ENCODE measurements around the gene PTP4A2.
A peak's percentile ranks its signal among the peaks of the same experiment; 100 is the strongest.

The PTP4A2 gene

DNA sequence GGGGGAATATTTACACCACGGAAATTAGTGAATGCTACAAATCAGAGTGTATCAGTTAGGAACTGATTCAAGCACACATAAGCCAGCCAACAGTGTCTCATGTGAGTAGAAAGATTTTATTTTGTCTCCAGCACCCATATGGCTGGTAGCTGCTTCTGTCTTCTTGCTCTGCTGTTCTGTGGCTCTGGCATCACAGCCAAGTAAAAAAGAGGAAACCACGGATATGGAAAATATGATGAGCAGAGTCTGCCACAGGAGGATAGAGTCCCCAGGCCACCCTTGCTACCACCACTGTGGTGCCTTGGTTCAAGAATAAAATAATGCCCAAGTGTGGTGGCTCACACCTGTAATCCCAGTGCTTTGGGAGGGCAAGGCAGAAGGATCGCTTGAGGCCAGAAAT is 68.7 kb downstream of the PTP4A2 start:
- peak; percentile 42; the same call in 1 of the 3 replicates for ATAC-seq (ENCODE audit: insufficient read depth, low read depth)

DNA sequence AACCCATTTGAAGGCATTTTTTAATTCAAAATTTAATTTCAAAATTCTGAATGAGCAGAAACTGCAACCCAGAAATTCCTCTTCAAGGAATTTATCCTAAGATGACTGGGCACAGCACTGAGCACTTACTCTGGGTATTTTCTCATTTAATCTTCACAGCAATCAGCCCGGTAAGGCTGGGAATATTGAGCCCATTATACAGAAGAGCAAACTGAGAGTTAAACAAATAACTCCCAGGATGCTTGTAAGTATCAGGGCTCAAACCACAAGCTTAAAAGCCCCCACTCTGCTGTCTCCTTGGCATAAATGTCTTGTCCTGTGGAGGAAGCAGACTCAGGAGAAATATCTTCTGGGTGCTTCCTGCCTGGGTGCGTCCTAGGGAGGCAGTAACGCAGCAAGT is 69.3 kb downstream of the PTP4A2 start:
- no peaks in the 10 kb centered on the region for H4K20me1 ChIP-seq (ENCODE audit: insufficient read depth, low read length)
- peak; percentile 56 for ATAC-seq (ENCODE audit: insufficient read depth, low read depth)

More for the DNA sequence above, 68.7 kb downstream of the PTP4A2 start:
- DNase-seq: no peak
- TF ChIP-seq, protein P1, sequence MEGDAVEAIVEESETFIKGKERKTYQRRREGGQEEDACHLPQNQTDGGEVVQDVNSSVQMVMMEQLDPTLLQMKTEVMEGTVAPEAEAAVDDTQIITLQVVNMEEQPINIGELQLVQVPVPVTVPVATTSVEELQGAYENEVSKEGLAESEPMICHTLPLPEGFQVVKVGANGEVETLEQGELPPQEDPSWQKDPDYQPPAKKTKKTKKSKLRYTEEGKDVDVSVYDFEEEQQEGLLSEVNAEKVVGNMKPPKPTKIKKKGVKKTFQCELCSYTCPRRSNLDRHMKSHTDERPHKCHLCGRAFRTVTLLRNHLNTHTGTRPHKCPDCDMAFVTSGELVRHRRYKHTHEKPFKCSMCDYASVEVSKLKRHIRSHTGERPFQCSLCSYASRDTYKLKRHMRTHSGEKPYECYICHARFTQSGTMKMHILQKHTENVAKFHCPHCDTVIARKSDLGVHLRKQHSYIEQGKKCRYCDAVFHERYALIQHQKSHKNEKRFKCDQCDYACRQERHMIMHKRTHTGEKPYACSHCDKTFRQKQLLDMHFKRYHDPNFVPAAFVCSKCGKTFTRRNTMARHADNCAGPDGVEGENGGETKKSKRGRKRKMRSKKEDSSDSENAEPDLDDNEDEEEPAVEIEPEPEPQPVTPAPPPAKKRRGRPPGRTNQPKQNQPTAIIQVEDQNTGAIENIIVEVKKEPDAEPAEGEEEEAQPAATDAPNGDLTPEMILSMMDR (IDR thresholded peaks at IDR 0.05; ENCODE audit: borderline replicate concordance, extremely low read depth, low read length, poor library complexity, severe bottlenecking): no peak
- TF ChIP-seq EZH2 (IDR thresholded peaks at IDR 0.05; ENCODE audit: borderline replicate concordance, low read depth, low read length, severe bottlenecking): no peak
- H3K27me3 ChIP-seq (ENCODE audit: insufficient read depth, low read length, poor library complexity): no peaks in the 10 kb centered on the region
- H3K4me1 ChIP-seq (ENCODE audit: insufficient read depth, low read length): no peaks in the 10 kb centered on the region
- no peaks in the 10 kb centered on the region for H3K36me3 ChIP-seq (ENCODE audit: insufficient read depth, low read length)
- H3K4me2 ChIP-seq (ENCODE audit: insufficient read depth, low read length): no peak overlapping the region
- no peak overlapping the region for H3K9ac ChIP-seq (ENCODE audit: low read depth, low read length)
- no peak overlapping the region for H3K4me3 ChIP-seq (ENCODE audit: low read depth in 1 of 2, low read length in 2 of 2)
- no peak overlapping the region for H3K27ac ChIP-seq (ENCODE audit: low read length)
- no peaks in the 10 kb centered on the region for H4K20me1 ChIP-seq (ENCODE audit: insufficient read depth, low read length)
- H2AFZ ChIP-seq (ENCODE audit: low read depth, low read length): no peak overlapping the region
- no peaks in the 10 kb centered on the region for H3K79me2 ChIP-seq (ENCODE audit: insufficient read depth, low read length)
- H3K9me3 ChIP-seq (ENCODE audit: insufficient read depth, low read length, severe bottlenecking): no peaks in the 10 kb centered on the region

DNA sequence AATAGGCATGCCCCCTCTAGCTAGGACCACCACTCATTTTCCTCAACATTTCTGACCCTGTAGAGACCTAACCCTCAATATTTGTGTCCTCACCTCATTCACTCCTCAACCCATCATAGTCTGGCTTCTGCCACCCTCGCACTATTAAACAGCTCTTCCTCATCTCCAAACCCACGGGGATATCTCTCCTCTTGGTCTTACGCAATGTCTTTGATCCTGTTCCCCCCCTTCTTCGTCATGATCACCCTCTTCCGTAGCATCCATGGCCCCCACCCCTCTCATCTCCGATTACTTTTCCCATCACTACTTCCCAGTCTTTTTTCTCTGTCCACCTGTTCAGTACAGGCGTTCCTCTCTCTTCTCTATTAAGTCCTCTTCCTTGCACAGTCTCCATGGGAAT is 70.6 kb downstream of the PTP4A2 start:
- no peaks in the 10 kb centered on the region for H3K9me3 ChIP-seq (ENCODE audit: insufficient read depth, low read length, severe bottlenecking)
- DNase-seq: no peak

More for the DNA sequence above, 69.3 kb downstream of the PTP4A2 start:
- H3K9me3 ChIP-seq (ENCODE audit: insufficient read depth, low read length, severe bottlenecking): no peaks in the 10 kb centered on the region
- no peaks in the 10 kb centered on the region for H3K27me3 ChIP-seq (ENCODE audit: insufficient read depth, low read length, poor library complexity)
- H2AFZ ChIP-seq (ENCODE audit: low read depth, low read length): no peak overlapping the region
- H3K9ac ChIP-seq (ENCODE audit: low read depth, low read length): no peak overlapping the region
- TF ChIP-seq EZH2 (IDR thresholded peaks at IDR 0.05; ENCODE audit: borderline replicate concordance, low read depth, low read length, severe bottlenecking): no peak
- TF ChIP-seq, protein P1 (IDR thresholded peaks at IDR 0.05; ENCODE audit: borderline replicate concordance, extremely low read depth, low read length, poor library complexity, severe bottlenecking): no peak
- H3K4me3 ChIP-seq (ENCODE audit: low read depth in 1 of 2, low read length in 2 of 2): no peak overlapping the region
- H3K79me2 ChIP-seq (ENCODE audit: insufficient read depth, low read length): no peaks in the 10 kb centered on the region
- no peak overlapping the region for H3K4me2 ChIP-seq (ENCODE audit: insufficient read depth, low read length)
- no peak overlapping the region for H3K27ac ChIP-seq (ENCODE audit: low read length)
- DNase-seq: no peak
- no peaks in the 10 kb centered on the region for H3K4me1 ChIP-seq (ENCODE audit: insufficient read depth, low read length)
- H3K36me3 ChIP-seq (ENCODE audit: insufficient read depth, low read length): no peaks in the 10 kb centered on the region

More for the DNA sequence above, 70.6 kb downstream of the PTP4A2 start:
- Histone ChIP-seq H3K9ac (ENCODE audit: low read depth, low read length) (no peak overlapping the region), H2AFZ (ENCODE audit: low read depth, low read length) (no peak overlapping the region), H3K4me2 (ENCODE audit: insufficient read depth, low read length) (no peak overlapping the region), H3K27ac (ENCODE audit: low read length) (no peak overlapping the region), H3K4me3 (ENCODE audit: low read depth in 1 of 2, low read length in 2 of 2) (no peak overlapping the region), H4K20me1 (ENCODE audit: insufficient read depth, low read length) (no peaks in the 10 kb centered on the region), H3K36me3 (ENCODE audit: insufficient read depth, low read length) (no peaks in the 10 kb centered on the region), H3K27me3 (ENCODE audit: insufficient read depth, low read length, poor library complexity) (no peaks in the 10 kb centered on the region), H3K4me1 (ENCODE audit: insufficient read depth, low read length) (no peaks in the 10 kb centered on the region), H3K79me2 (ENCODE audit: insufficient read depth, low read length) (no peaks in the 10 kb centered on the region)
- no peak for TF ChIP-seq EZH2 (IDR thresholded peaks at IDR 0.05; ENCODE audit: borderline replicate concordance, low read depth, low read length, severe bottlenecking)
- TF ChIP-seq, protein P1 (IDR thresholded peaks at IDR 0.05; ENCODE audit: borderline replicate concordance, extremely low read depth, low read length, poor library complexity, severe bottlenecking): no peak
- no peak for ATAC-seq (ENCODE audit: insufficient read depth, low read depth)

Measured in DND-41 (cell line).